Measurements from ENCODE around the gene PTPN23. TPM values are rescaled to one million over a fixed set of nuclear protein-coding genes. Genes with fewer than 3 reads are reported as not detected.

The PTPN23 gene
- total RNA-seq, 3 donors from 2014 or later (not counting 1 experiment from before 2014, with no cell fraction given) = 49.3 to 73.6 (median 52.0) TPM

GRCh38 chr3:47405820-47406761 is 25.3 kb downstream of the PTPN23 start:
- H3K27me3 ChIP-seq (ENCODE audit: control insufficient read depth, insufficient read depth, low read length) = no peaks in the 10 kb centered on the region
- no peaks in the 10 kb centered on the region for H3K4me1 ChIP-seq (ENCODE audit: control insufficient read depth, insufficient read depth, low read length)
- no peaks in the 10 kb centered on the region for H3K27me3 Mint-ChIP-seq (ENCODE audit: low read depth in 2 of 2)
- H3K9me3 Mint-ChIP-seq = no peaks in the 10 kb centered on the region
- no peaks in the 10 kb centered on the region for H3K36me3 Mint-ChIP-seq
- peaks cover 6 to 7% of the 10 kb centered on the region in 2 donors for H3K4me1 Mint-ChIP-seq
- 92% methylated on average over 30 of the region's 31 CpGs for WGBS (ENCODE audit: insufficient coverage)
- peaks cover 53% of the 10 kb centered on the region for H3K36me3 ChIP-seq (ENCODE audit: control insufficient read depth, insufficient read depth, low read length)
- no peak overlapping the region for H3K4me3 ChIP-seq (ENCODE audit: low read length)
- DNase-seq (no peak), ATAC-seq (no peak)
- no peak overlapping the region for H3K27ac Mint-ChIP-seq
- intact Hi-C loops (cut with micrococcal nuclease) = no loop called here
- H3K9me3 ChIP-seq (ENCODE audit: control insufficient read depth, insufficient read depth, low read length) = no peaks in the 10 kb centered on the region
- H3K4me3 Mint-ChIP-seq = no peak overlapping the region
- no peak overlapping the region for H3K27ac ChIP-seq (ENCODE audit: low read length)
- no peak for TF ChIP-seq CTCF (IDR thresholded peaks at IDR 0.05)

GRCh38 chr3:47406762-47407149 is 25.9 kb downstream of the PTPN23 start:
- Histone ChIP-seq H3K9me3 (ENCODE audit: control insufficient read depth, insufficient read depth, low read length) (no peaks in the 10 kb centered on the region), H3K4me1 (ENCODE audit: control insufficient read depth, insufficient read depth, low read length) (no peaks in the 10 kb centered on the region), H3K36me3 (ENCODE audit: control insufficient read depth, insufficient read depth, low read length) (peaks cover 58% of the 10 kb centered on the region), H3K27me3 (ENCODE audit: control insufficient read depth, insufficient read depth, low read length) (no peaks in the 10 kb centered on the region), H3K4me3 (ENCODE audit: low read length) (no peak overlapping the region), H3K27ac (ENCODE audit: low read length) (no peak overlapping the region)
- 92% methylated on average over 9 of the region's 9 CpGs for WGBS (ENCODE audit: insufficient coverage)
- Mint-ChIP-seq H3K27ac (no peak overlapping the region), H3K4me3 (no peak overlapping the region), H3K4me1 (peaks cover 0 to under 1% of the 10 kb centered on the region in 2 donors), H3K9me3 (no peaks in the 10 kb centered on the region), H3K36me3 (no peaks in the 10 kb centered on the region), H3K27me3 (ENCODE audit: low read depth in 2 of 2) (no peaks in the 10 kb centered on the region)
- intact Hi-C loops (cut with micrococcal nuclease) = no loop called here
- TF ChIP-seq CTCF (IDR thresholded peaks at IDR 0.05) = no peak
- ATAC-seq (no peak), DNase-seq (no peak)

- 100% methylated on average over 7 of the region's 7 CpGs for WGBS (ENCODE audit: insufficient coverage)
- intact Hi-C loops (cut with micrococcal nuclease) = no loop called here
- H3K4me1 ChIP-seq (ENCODE audit: control insufficient read depth, insufficient read depth, low read length) = no peaks in the 10 kb centered on the region
- TF ChIP-seq CTCF (IDR thresholded peaks at IDR 0.05) = no peak
- Mint-ChIP-seq H3K27ac (peak overlapping the region in 1 of 2 donors; percentile 31), H3K4me1 (no peaks in the 10 kb centered on the region), H3K9me3 (no peaks in the 10 kb centered on the region), H3K4me3 (no peak overlapping the region), H3K36me3 (no peaks in the 10 kb centered on the region), H3K27me3 (ENCODE audit: low read depth in 2 of 2) (no peaks in the 10 kb centered on the region)
- peaks cover 63% of the 10 kb centered on the region for H3K36me3 ChIP-seq (ENCODE audit: control insufficient read depth, insufficient read depth, low read length)
- no peak overlapping the region for H3K4me3 ChIP-seq (ENCODE audit: low read length)
- H3K27ac ChIP-seq (ENCODE audit: low read length) = no peak overlapping the region
- H3K9me3 ChIP-seq (ENCODE audit: control insufficient read depth, insufficient read depth, low read length) = no peaks in the 10 kb centered on the region
- H3K27me3 ChIP-seq (ENCODE audit: control insufficient read depth, insufficient read depth, low read length) = no peaks in the 10 kb centered on the region
- DNase-seq (no peak), ATAC-seq (no peak)
These were observed 26.4 kb downstream of the PTPN23 start for GRCh38 chr3:47407237-47407636.

Measured in natural killer cell (primary cell).